Osteocyte (in vitro differentiated cells): Measurements from ENCODE around the gene COPB2. TPM values are rescaled to one million over a fixed set of nuclear protein-coding genes. Genes with fewer than 3 reads are reported as not detected.

Experiments used
- DNase-seq: peaks from one replicate; pipeline ENCODE4 v3.0.0; 2021; ENCODE audit warnings: mixed read lengths; ENCODE audit not compliant: unreplicated experiment; ENCODE audit errors: extremely low spot score
- H3K27ac Mint-ChIP-seq: one replicate; pipeline ENCODE4 v1.8.0; 2021; ENCODE audit warnings: mild to moderate bottlenecking, mixed read lengths; ENCODE audit not compliant: unreplicated experiment
- H3K27me3 Mint-ChIP-seq: one replicate; pipeline ENCODE4 v1.8.0; 2021; ENCODE audit warnings: mixed read lengths; ENCODE audit not compliant: unreplicated experiment
- H3K36me3 Mint-ChIP-seq: one replicate; pipeline ENCODE4 v1.8.0; 2021; ENCODE audit warnings: mixed read lengths; ENCODE audit not compliant: unreplicated experiment
- H3K4me1 Mint-ChIP-seq: one replicate; pipeline ENCODE4 v1.8.0; 2021; ENCODE audit warnings: mixed read lengths; ENCODE audit not compliant: unreplicated experiment
- H3K4me3 Mint-ChIP-seq: one replicate; pipeline ENCODE4 v1.8.0; 2021; ENCODE audit warnings: mild to moderate bottlenecking, moderate library complexity, mixed read lengths; ENCODE audit not compliant: unreplicated experiment
- H3K9me3 Mint-ChIP-seq: one replicate; pipeline ENCODE4 v1.8.0; 2021; ENCODE audit warnings: mixed read lengths; ENCODE audit not compliant: unreplicated experiment
- CTCF ChIP-seq: fragments of 200-600 bp; sonication (generic); IDR thresholded peaks from 2 replicates; pipeline ENCODE4 v1.5.0; 2021; ENCODE audit warnings: antibody characterized with exemption, mild to moderate bottlenecking, moderate library complexity
- total RNA-seq: library from RNA; stranded (reverse); gene quantifications from 2 replicates; pipeline ENCODE4 v1.2.1, GENCODE V29; 2021

Gene COPB2
- total RNA-seq, 1 donor from 2014 or later: 178 TPM

GRCh38 chr3:139309880-139310279, 79.6 kb downstream of the COPB2 start:
- no peak for DNase-seq
- Mint-ChIP-seq H3K27ac (peak overlapping the region; percentile 47), H3K4me1 (peaks cover 23% of the 10 kb centered on the region), H3K27me3 (peaks cover 7% of the 10 kb centered on the region), H3K9me3 (no peaks in the 10 kb centered on the region), H3K36me3 (no peaks in the 10 kb centered on the region), H3K4me3 (no peak overlapping the region)
- TF ChIP-seq CTCF: no peak

- TF ChIP-seq CTCF: no peak
- no peaks in the 10 kb centered on the region for H3K9me3 Mint-ChIP-seq
- no peak overlapping the region for H3K4me3 Mint-ChIP-seq
- H3K27ac Mint-ChIP-seq: no peak overlapping the region
- no peak for DNase-seq
- H3K36me3 Mint-ChIP-seq: no peaks in the 10 kb centered on the region
- H3K27me3 Mint-ChIP-seq: no peaks in the 10 kb centered on the region
- peaks cover 23% of the 10 kb centered on the region for H3K4me1 Mint-ChIP-seq
These were observed 80.3 kb downstream of the COPB2 start for GRCh38 chr3:139309061-139309591.

DNA sequence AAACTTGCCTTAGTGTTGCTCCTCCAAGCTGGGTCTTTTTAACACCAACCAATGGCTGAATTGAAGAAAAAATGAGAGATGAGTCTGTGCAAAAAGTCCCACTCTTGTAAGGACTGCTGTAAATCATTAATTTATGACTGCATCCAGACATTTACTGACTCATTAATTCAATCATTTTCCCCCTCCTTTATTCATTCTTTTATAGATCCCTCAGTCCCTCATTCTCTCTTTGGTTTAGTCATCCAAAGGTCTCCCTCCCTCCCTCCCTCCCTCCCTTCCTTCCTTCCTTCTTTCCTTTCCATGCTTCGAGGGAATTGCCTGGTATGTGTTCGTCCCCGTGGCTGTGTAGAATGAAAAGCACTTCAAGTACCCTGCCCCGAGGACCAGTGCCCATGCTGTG, 80.9 kb downstream of the COPB2 start:
- Mint-ChIP-seq H3K27me3 (no peaks in the 10 kb centered on the region), H3K36me3 (no peaks in the 10 kb centered on the region), H3K9me3 (no peaks in the 10 kb centered on the region), H3K4me3 (no peak overlapping the region), H3K4me1 (peaks cover 23% of the 10 kb centered on the region), H3K27ac (no peak overlapping the region)
- no peak for DNase-seq
- TF ChIP-seq CTCF: no peak

- H3K4me3 Mint-ChIP-seq: no peak overlapping the region
- no peak overlapping the region for H3K27ac Mint-ChIP-seq
- H3K4me1 Mint-ChIP-seq: peaks cover 27% of the 10 kb centered on the region
- DNase-seq: no peak
- H3K9me3 Mint-ChIP-seq: no peaks in the 10 kb centered on the region
- no peak for TF ChIP-seq CTCF
- no peaks in the 10 kb centered on the region for H3K36me3 Mint-ChIP-seq
- no peaks in the 10 kb centered on the region for H3K27me3 Mint-ChIP-seq
These were observed 81.6 kb downstream of the COPB2 start for GRCh38 chr3:139307601-139308555.

Other genes with a start within 250 kb of the COPB2 start
- gene MRPS22, start 45.6 kb downstream of the COPB2 start, total RNA-seq: 30.4 and 35.8 TPM in 2 replicates
- gene RBP2, start 86.9 kb upstream of the COPB2 start, total RNA-seq: not detected in 2 replicates
- gene RBP1, start 150.1 kb upstream of the COPB2 start, total RNA-seq: 6.4 and 7.3 TPM in 2 replicates